ENCODE measurements around the gene CCDC13. TPM values are rescaled to one million over a fixed set of nuclear protein-coding genes. Genes with fewer than 3 reads are reported as not detected.

Gene CCDC13
- polyA plus RNA-seq, 1 donor (not counting 4 experiments of a cell fraction or from before 2014, with no cell fraction given) = 0.21 TPM

GRCh38 chr3:42763021-42763420 lies 10.0 kb downstream of the CCDC13 start:
- H3K79me2 ChIP-seq (ENCODE audit: control insufficient read depth, insufficient read depth, low read length) = no peaks in the 10 kb centered on the region
- no peak for TF ChIP-seq EZH2 (IDR thresholded peaks at IDR 0.05; ENCODE audit: low read length)
- TF ChIP-seq CTCF (optimal IDR thresholded peaks at IDR 0.05 in 1 of 3, IDR thresholded peaks at IDR 0.05 in 1 of 3, conservative IDR thresholded peaks at IDR 0.05 in 1 of 3; ENCODE audit: extremely low read depth in 1 of 3, insufficient read depth in 2 of 3, low read length in 3 of 3) = no peak
- H3K9me3 ChIP-seq (ENCODE audit: control insufficient read depth, low read depth, low read length) = no peaks in the 10 kb centered on the region
- H3K4me3 ChIP-seq (ENCODE audit: control insufficient read depth in 2 of 3, extremely low read depth in 1 of 3, insufficient read depth in 2 of 3, low read depth in 1 of 3, low read length in 3 of 3) = no peak overlapping the region
- FAIRE-seq (no peak), DNase-seq (ENCODE audit: low read depth, low spot score) (no peak)
- no peaks in the 10 kb centered on the region for H3K36me3 ChIP-seq (ENCODE audit: control insufficient read depth in 2 of 2, extremely low read depth in 1 of 2, insufficient read depth in 2 of 2, low read length in 2 of 2)
- H3K9me1 ChIP-seq (ENCODE audit: control insufficient read depth, extremely low read depth, insufficient read depth, low read length) = no peaks in the 10 kb centered on the region
- H3K27me3 ChIP-seq (ENCODE audit: control insufficient read depth, extremely low read depth, insufficient read depth, low read length) = no peaks in the 10 kb centered on the region
- H4K20me1 ChIP-seq (ENCODE audit: control insufficient read depth, extremely low read depth, insufficient read depth, low read length) = no peaks in the 10 kb centered on the region
- no peak overlapping the region for H2AFZ ChIP-seq (ENCODE audit: control insufficient read depth, low read length)
- dilution Hi-C loops (cut with MboI; ENCODE audit: extremely low pct_ligation_motif_present, low sequenced_read_pairs) = no loop called here
- no peaks in the 10 kb centered on the region for H3K4me1 ChIP-seq (ENCODE audit: control insufficient read depth, extremely low read depth, insufficient read depth, low read length)
- no peak overlapping the region for H3K27ac ChIP-seq (ENCODE audit: control insufficient read depth, insufficient read depth, low read length)
- H3K4me2 ChIP-seq (ENCODE audit: control insufficient read depth, extremely low read depth, insufficient read depth, low read depth, low read length) = no peak overlapping the region
- H3K9ac ChIP-seq (ENCODE audit: control insufficient read depth, extremely low read depth, insufficient read depth, low read length) = no peak overlapping the region

GRCh38 chr3:42762046-42762724 lies 10.9 kb downstream of the CCDC13 start:
- Histone ChIP-seq H3K9me1 (ENCODE audit: control insufficient read depth, extremely low read depth, insufficient read depth, low read length) (no peaks in the 10 kb centered on the region), H3K27ac (ENCODE audit: control insufficient read depth, insufficient read depth, low read length) (no peak overlapping the region), H3K4me2 (ENCODE audit: control insufficient read depth, extremely low read depth, insufficient read depth, low read depth, low read length) (no peak overlapping the region), H3K4me1 (ENCODE audit: control insufficient read depth, extremely low read depth, insufficient read depth, low read length) (no peaks in the 10 kb centered on the region), H4K20me1 (ENCODE audit: control insufficient read depth, extremely low read depth, insufficient read depth, low read length) (no peaks in the 10 kb centered on the region), H3K9ac (ENCODE audit: control insufficient read depth, extremely low read depth, insufficient read depth, low read length) (no peak overlapping the region), H3K79me2 (ENCODE audit: control insufficient read depth, insufficient read depth, low read length) (no peaks in the 10 kb centered on the region), H3K4me3 (ENCODE audit: control insufficient read depth in 2 of 3, extremely low read depth in 1 of 3, insufficient read depth in 2 of 3, low read depth in 1 of 3, low read length in 3 of 3) (no peak overlapping the region), H3K27me3 (ENCODE audit: control insufficient read depth, extremely low read depth, insufficient read depth, low read length) (no peaks in the 10 kb centered on the region), H3K36me3 (ENCODE audit: control insufficient read depth in 2 of 2, extremely low read depth in 1 of 2, insufficient read depth in 2 of 2, low read length in 2 of 2) (no peaks in the 10 kb centered on the region), H2AFZ (ENCODE audit: control insufficient read depth, low read length) (no peak overlapping the region), H3K9me3 (ENCODE audit: control insufficient read depth, low read depth, low read length) (no peaks in the 10 kb centered on the region)
- TF ChIP-seq CTCF (optimal IDR thresholded peaks at IDR 0.05 in 1 of 3, IDR thresholded peaks at IDR 0.05 in 1 of 3, conservative IDR thresholded peaks at IDR 0.05 in 1 of 3; ENCODE audit: extremely low read depth in 1 of 3, insufficient read depth in 2 of 3, low read length in 3 of 3) = no peak
- no peak for TF ChIP-seq EZH2 (IDR thresholded peaks at IDR 0.05; ENCODE audit: low read length)
- dilution Hi-C loops (cut with MboI; ENCODE audit: extremely low pct_ligation_motif_present, low sequenced_read_pairs) = no loop called here
- FAIRE-seq = no peak
- DNase-seq (ENCODE audit: low read depth, low spot score) = no peak
